Thoracic aorta (tissue), 2 donors: ENCODE data around the gene NTNG2. TPM values are rescaled to one million over a fixed set of nuclear protein-coding genes. Genes with fewer than 3 reads are reported as not detected.

Experiments used
- ATAC-seq: fragments of 150-250 bp; one replicate; pipeline ENCODE4 v1.8.0; 2017; ENCODE audit warnings: low read depth; ENCODE audit not compliant: insufficient number of reproducible peaks, low FRiP score
- DNase-seq: peaks from one replicate; pipeline ENCODE4 v3.0.0-alpha.2; 2020; ENCODE audit warnings: low spot score
- H3K27ac ChIP-seq, 2 donors: fragments of 200-600 bp; sonication (generic); 1 replicate in 1 of 2; 2 replicates in 1 of 2; pipeline ENCODE4 v1.5.1; 2016; ENCODE audit warnings: mild to moderate bottlenecking in 2 of 2, moderate library complexity in 2 of 2
- H3K27me3 ChIP-seq: fragments of 200-600 bp; sonication (generic); replicated peaks from 2 replicates; pipeline ENCODE4 v1.6.0; 2016; ENCODE audit warnings: mild to moderate bottlenecking; ENCODE audit not compliant: insufficient read depth
- H3K36me3 ChIP-seq: fragments of 200-600 bp; sonication (generic); one replicate; pipeline ENCODE4 v1.5.1; 2016
- H3K4me1 ChIP-seq, 2 donors: fragments of 200-600 bp; sonication (generic); 1 replicate in 1 of 2; 2 replicates in 1 of 2; pipeline versions ENCODE4 v1.5.1 to v1.6.0; 2016; ENCODE audit warnings: low read depth in 2 of 2, mild to moderate bottlenecking in 1 of 2; ENCODE audit not compliant: control insufficient read depth in 1 of 2
- H3K4me3 ChIP-seq: fragments of 200-600 bp; sonication (generic); 2 replicates; pipeline ENCODE4 v1.5.1; 2016; ENCODE audit warnings: mild to moderate bottlenecking
- H3K9me3 ChIP-seq: fragments of 200-600 bp; sonication (generic); 2 replicates; pipeline ENCODE4 v1.5.1; 2016
- total RNA-seq, 2 donors: library from RNA; depleted of rRNA; stranded (reverse); fragments of >200 nt; gene quantifications; one replicate each; pipeline versions ENCODE4 v1.1.0 to v1.2.3, GENCODE V29; 2016
- TF ChIP-seq, protein P1 (sequence below): fragments of 200-600 bp; sonication (generic); IDR thresholded peaks from one replicate; pipeline ENCODE4 v1.5.1; 2019; ENCODE audit warnings: antibody characterized with exemption

Gene NTNG2
- total RNA-seq, 2 donors from 2014 or later = 1.2 to 2.0 TPM

- Histone ChIP-seq H3K9me3 (no peaks in the 10 kb centered on the region), H3K27ac (no peak overlapping the region), H3K27me3 (no peaks in the 10 kb centered on the region), H3K4me3 (peak overlapping the region; percentile 46), H3K4me1 (peaks cover 0 to 7% of the 10 kb centered on the region in 2 donors), H3K36me3 (no peaks in the 10 kb centered on the region)
- DNase-seq (no peak), ATAC-seq (no peak)
- TF ChIP-seq, protein P1, sequence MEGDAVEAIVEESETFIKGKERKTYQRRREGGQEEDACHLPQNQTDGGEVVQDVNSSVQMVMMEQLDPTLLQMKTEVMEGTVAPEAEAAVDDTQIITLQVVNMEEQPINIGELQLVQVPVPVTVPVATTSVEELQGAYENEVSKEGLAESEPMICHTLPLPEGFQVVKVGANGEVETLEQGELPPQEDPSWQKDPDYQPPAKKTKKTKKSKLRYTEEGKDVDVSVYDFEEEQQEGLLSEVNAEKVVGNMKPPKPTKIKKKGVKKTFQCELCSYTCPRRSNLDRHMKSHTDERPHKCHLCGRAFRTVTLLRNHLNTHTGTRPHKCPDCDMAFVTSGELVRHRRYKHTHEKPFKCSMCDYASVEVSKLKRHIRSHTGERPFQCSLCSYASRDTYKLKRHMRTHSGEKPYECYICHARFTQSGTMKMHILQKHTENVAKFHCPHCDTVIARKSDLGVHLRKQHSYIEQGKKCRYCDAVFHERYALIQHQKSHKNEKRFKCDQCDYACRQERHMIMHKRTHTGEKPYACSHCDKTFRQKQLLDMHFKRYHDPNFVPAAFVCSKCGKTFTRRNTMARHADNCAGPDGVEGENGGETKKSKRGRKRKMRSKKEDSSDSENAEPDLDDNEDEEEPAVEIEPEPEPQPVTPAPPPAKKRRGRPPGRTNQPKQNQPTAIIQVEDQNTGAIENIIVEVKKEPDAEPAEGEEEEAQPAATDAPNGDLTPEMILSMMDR = no peak
Observed at GRCh38 chr9:132141948-132142594, 19.8 kb upstream of the NTNG2 start.

- H3K27me3 ChIP-seq = no peaks in the 10 kb centered on the region
- DNase-seq (no peak), ATAC-seq (no peak)
- H3K36me3 ChIP-seq = no peaks in the 10 kb centered on the region
- peaks cover 0 to 7% of the 10 kb centered on the region in 2 donors for H3K4me1 ChIP-seq
- TF ChIP-seq, protein P1 = no peak
- H3K4me3 ChIP-seq = no peak overlapping the region
- H3K9me3 ChIP-seq = no peaks in the 10 kb centered on the region
- no peak overlapping the region for H3K27ac ChIP-seq
Observed at GRCh38 chr9:132142924-132143323, 18.9 kb upstream of the NTNG2 start.

DNA sequence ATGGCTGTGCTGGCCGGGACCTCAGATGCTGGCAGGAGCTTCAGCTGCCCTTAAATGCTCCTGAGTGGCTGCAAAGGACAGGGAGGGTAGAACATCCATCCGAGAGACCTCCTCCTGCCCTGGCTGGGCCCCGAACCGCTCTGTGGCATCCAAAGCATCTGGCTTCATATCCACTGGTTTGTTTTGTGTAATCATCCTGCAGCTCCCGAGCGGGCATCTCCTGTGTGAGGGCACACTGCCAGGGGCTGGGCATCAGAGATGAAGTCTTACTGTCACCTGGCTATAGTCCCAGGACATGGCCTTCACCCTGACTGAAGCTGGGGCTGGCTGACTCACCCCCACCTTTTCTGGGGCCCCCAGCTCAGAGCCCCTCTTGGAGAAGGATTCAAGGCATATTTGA, 18.5 kb upstream of the NTNG2 start:
- H3K27ac ChIP-seq = no peak overlapping the region
- no peaks in the 10 kb centered on the region for H3K9me3 ChIP-seq
- DNase-seq (no peak), ATAC-seq (no peak)
- no peaks in the 10 kb centered on the region for H3K36me3 ChIP-seq
- peaks cover 0 to 7% of the 10 kb centered on the region in 2 donors for H3K4me1 ChIP-seq
- no peaks in the 10 kb centered on the region for H3K27me3 ChIP-seq
- TF ChIP-seq, protein P1 = no peak
- no peak overlapping the region for H3K4me3 ChIP-seq

- Histone ChIP-seq H3K4me3 (no peak overlapping the region), H3K9me3 (no peaks in the 10 kb centered on the region), H3K4me1 (peaks cover 0 to 7% of the 10 kb centered on the region in 2 donors), H3K27me3 (no peaks in the 10 kb centered on the region), H3K27ac (no peak overlapping the region), H3K36me3 (no peaks in the 10 kb centered on the region)
- TF ChIP-seq, protein P1 = no peak
- no peak for ATAC-seq
- DNase-seq = no peak
Observed at GRCh38 chr9:132144708-132145365, 17.0 kb upstream of the NTNG2 start.

DNA sequence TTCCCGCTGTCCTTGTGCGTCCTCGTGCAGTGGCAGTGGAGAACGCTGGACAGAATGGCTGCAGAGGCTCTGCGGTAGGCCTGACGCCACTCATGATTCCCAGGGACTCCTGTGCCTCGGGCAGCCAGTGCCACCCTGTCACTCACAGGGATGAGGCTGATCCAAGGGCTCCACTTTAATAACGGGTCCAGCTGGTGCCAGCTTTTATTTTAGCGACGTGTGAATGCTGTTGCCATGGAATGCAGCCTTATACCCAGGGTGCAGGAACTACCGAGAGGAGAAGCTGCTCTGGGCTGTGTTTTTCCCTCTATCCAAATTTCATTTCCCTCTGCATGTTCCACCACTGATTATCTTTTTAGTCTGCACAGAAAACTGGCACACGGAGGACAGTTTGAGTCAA, 15.8 kb upstream of the NTNG2 start:
- TF ChIP-seq, protein P1 = no peak
- peaks cover 0 to 7% of the 10 kb centered on the region in 2 donors for H3K4me1 ChIP-seq
- no peak overlapping the region for H3K27ac ChIP-seq
- no peaks in the 10 kb centered on the region for H3K36me3 ChIP-seq
- no peaks in the 10 kb centered on the region for H3K9me3 ChIP-seq
- H3K27me3 ChIP-seq = no peaks in the 10 kb centered on the region
- DNase-seq (no peak), ATAC-seq (no peak)
- H3K4me3 ChIP-seq = no peak overlapping the region
